IMR-90 (cell line): ENCODE data around the gene COL19A1. TPM values are rescaled to one million over a fixed set of nuclear protein-coding genes. Genes with fewer than 3 reads are reported as not detected.

Source experiments
- ATAC-seq: fragments of 200-7000 bp; cut with Tn5 transposase; 2 replicates; pipeline ENCODE4 v1.9.1; 2020; ENCODE audit warnings: low read depth, mild to moderate bottlenecking, moderate library complexity
- BruUV-seq: library from RNA; stranded (reverse); fragments of 400-500 nt; replicated peaks from 2 replicates; lab custom pipeline; 2021; lab: Mats Ljungman, UMichigan
- CTCF ChIA-PET: fragments of 300-600 bp; formaldehyde crosslinking; extraction: SDS; loops from one replicate; lab custom pipeline; 2021; ENCODE audit warnings: antibody characterized with exemption; lab: Yijun Ruan, JAX
- POLR2A ChIA-PET: fragments of 300-600 bp; sonication (Branson Sonifier 250); formaldehyde crosslinking; loops from one replicate; lab custom pipeline; 2022; ENCODE audit warnings: antibody characterized with exemption; ENCODE audit not compliant: unreplicated experiment; lab: Charles Lee
- DNase-seq: peaks from one replicate; pipeline ENCODE4 v3.0.0; 2013
- H2AFZ ChIP-seq: replicated peaks from 2 replicates; pipeline ENCODE3; 2013; ENCODE audit warnings: low read length, mild to moderate bottlenecking; ENCODE audit not compliant: poor library complexity
- H2AK5ac ChIP-seq: 2 replicates; pipeline ENCODE4 v1.6.1; 2013; ENCODE audit warnings: low read depth, low read length, inconsistent platforms
- H2AK9ac ChIP-seq: replicated peaks from 2 replicates; pipeline ENCODE3; 2013; ENCODE audit warnings: mild to moderate bottlenecking, low read depth, low read length, moderate library complexity; ENCODE audit not compliant: poor library complexity
- H2BK120ac ChIP-seq: 2 replicates; pipeline ENCODE4 v1.6.1; 2013; ENCODE audit warnings: low read depth, low read length, inconsistent platforms
- H2BK15ac ChIP-seq: 3 replicates; pipeline ENCODE4 v1.6.1; 2013; ENCODE audit warnings: low read depth, low read length, inconsistent platforms
- H2BK20ac ChIP-seq: 2 replicates; pipeline ENCODE4 v1.6.1; 2013; ENCODE audit warnings: low read depth, mild to moderate bottlenecking, inconsistent platforms, low read length, moderate library complexity
- H2BK5ac ChIP-seq: 2 replicates; pipeline ENCODE4 v1.6.1; 2013; ENCODE audit warnings: mild to moderate bottlenecking, low read depth, low read length, inconsistent platforms; ENCODE audit not compliant: poor library complexity, severe bottlenecking
- H3K14ac ChIP-seq: replicated peaks from 2 replicates; pipeline ENCODE4 v1.6.1; 2013; ENCODE audit warnings: low read depth, low read length, inconsistent platforms
- H3K18ac ChIP-seq: 2 replicates; pipeline ENCODE4 v1.6.1; 2013; ENCODE audit warnings: low read depth, low read length, control low read depth
- H3K23ac ChIP-seq: 2 replicates; pipeline ENCODE4 v1.6.1; 2013; ENCODE audit warnings: low read depth, low read length, inconsistent platforms
- H3K27ac ChIP-seq: 2 replicates; pipeline ENCODE4 v1.5.1; 2013; ENCODE audit warnings: mild to moderate bottlenecking, control low read depth, low read length; ENCODE audit not compliant: insufficient read depth
- H3K27me3 ChIP-seq: 2 replicates; pipeline ENCODE4 v1.6.1; 2013; ENCODE audit warnings: low read length; ENCODE audit not compliant: control insufficient read depth, insufficient read depth
- H3K36me3 ChIP-seq: 2 replicates; pipeline ENCODE4 v1.6.1; 2013; ENCODE audit warnings: low read length, mixed read lengths; ENCODE audit not compliant: control insufficient read depth, insufficient read depth
- H3K4ac ChIP-seq: 2 replicates; pipeline ENCODE4 v1.6.1; 2013; ENCODE audit warnings: low read depth, low read length, inconsistent platforms
- H3K4me1 ChIP-seq: 2 replicates; pipeline ENCODE4 v1.6.1; 2013; ENCODE audit warnings: low read length, mixed read lengths; ENCODE audit not compliant: control insufficient read depth, insufficient read depth
- H3K4me2 ChIP-seq: 2 replicates; pipeline ENCODE4 v1.6.1; 2013; ENCODE audit warnings: low read depth, mild to moderate bottlenecking, control low read depth, low read length, moderate library complexity
- H3K4me3 ChIP-seq: 2 replicates; pipeline ENCODE4 v1.5.1; 2013; ENCODE audit warnings: low read depth, mild to moderate bottlenecking, control low read depth, low read length, moderate library complexity; ENCODE audit not compliant: insufficient read depth
- H3K56ac ChIP-seq: 2 replicates; pipeline ENCODE4 v1.6.1; 2013; ENCODE audit warnings: low read length, inconsistent platforms; ENCODE audit not compliant: insufficient read depth; ENCODE audit errors: extremely low read depth
- H3K79me1 ChIP-seq, 2 experiments: 2 replicates each; pipeline ENCODE4 v1.6.1; 2013; ENCODE audit warnings: low read length in 2 of 2, inconsistent platforms in 1 of 2, low read depth in 1 of 2
- H3K9ac ChIP-seq: 2 replicates; pipeline ENCODE4 v1.6.1; 2013; ENCODE audit warnings: low read depth, low read length, control low read depth
- H3K9me1 ChIP-seq: 2 replicates; pipeline ENCODE4 v1.6.1; 2013; ENCODE audit warnings: low read length, inconsistent platforms; ENCODE audit not compliant: insufficient read depth
- H3K9me3 ChIP-seq: 2 replicates; pipeline ENCODE4 v1.6.1; 2013; ENCODE audit warnings: low read length; ENCODE audit not compliant: control insufficient read depth, insufficient read depth
- H4K20me1 ChIP-seq: 2 replicates; pipeline ENCODE4 v1.6.1; 2013; ENCODE audit warnings: low read length, inconsistent platforms; ENCODE audit not compliant: insufficient read depth
- H4K5ac ChIP-seq: 2 replicates; pipeline ENCODE4 v1.6.1; 2013; ENCODE audit warnings: mild to moderate bottlenecking, low read depth, low read length, control low read depth
- H4K8ac ChIP-seq, 2 experiments: 2 replicates each; pipeline ENCODE4 v1.6.1; 2013; ENCODE audit warnings: low read depth in 2 of 2, low read length in 2 of 2, control low read depth in 1 of 2, inconsistent platforms in 1 of 2
- H4K91ac ChIP-seq: 2 replicates; pipeline ENCODE4 v1.6.1; 2013; ENCODE audit warnings: low read depth, low read length, inconsistent platforms; ENCODE audit not compliant: insufficient read depth
- BHLHE40 ChIP-seq: fragments of 150-350 bp; IDR thresholded peaks from 2 replicates; pipeline ENCODE4 v1.6.1; 2016; ENCODE audit warnings: mild to moderate bottlenecking, low read depth, low read length
- CEBPB ChIP-seq: IDR thresholded peaks from 2 replicates; pipeline ENCODE4 v1.6.1; 2012; ENCODE audit warnings: low read depth, low read length, improper control_type of control experiment
- CHD1 ChIP-seq: IDR thresholded peaks from 2 replicates; pipeline ENCODE4 v1.6.1; 2012; ENCODE audit warnings: low read depth, low read length, improper control_type of control experiment
- FOS ChIP-seq: fragments of 150-350 bp; IDR thresholded peaks from 2 replicates; pipeline ENCODE4 v1.6.1; 2016; ENCODE audit warnings: low read depth, low read length
- MAFK ChIP-seq: IDR thresholded peaks from 2 replicates; pipeline ENCODE4 v1.6.1; 2012; ENCODE audit warnings: low read depth, low read length, improper control_type of control experiment
- MAZ ChIP-seq: IDR thresholded peaks from 2 replicates; pipeline ENCODE4 v1.6.1; 2012; ENCODE audit warnings: low read depth, mild to moderate bottlenecking, low read length, improper control_type of control experiment, moderate library complexity, borderline replicate concordance
- MXI1 ChIP-seq: IDR thresholded peaks from 2 replicates; pipeline ENCODE4 v1.6.1; 2012; ENCODE audit warnings: low read depth, mild to moderate bottlenecking, low read length, moderate library complexity, borderline replicate concordance
- NFE2L2 ChIP-seq: fragments of 150-350 bp; IDR thresholded peaks from 2 replicates; pipeline ENCODE4 v1.6.1; 2016; ENCODE audit warnings: low read depth, mild to moderate bottlenecking, low read length
- POLR2A ChIP-seq: IDR thresholded peaks from 2 replicates; pipeline ENCODE4 v1.6.1; 2012; ENCODE audit warnings: mild to moderate bottlenecking, low read depth, low read length
- RAD21 ChIP-seq: IDR thresholded peaks from 2 replicates; pipeline ENCODE4 v1.6.1; 2012; ENCODE audit warnings: low read length, improper control_type of control experiment
- RCOR1 ChIP-seq: IDR thresholded peaks from 2 replicates; pipeline ENCODE4 v1.6.1; 2012; ENCODE audit warnings: mild to moderate bottlenecking, low read length, improper control_type of control experiment; ENCODE audit not compliant: insufficient replicate concordance
- RFX5 ChIP-seq: IDR thresholded peaks from 2 replicates; pipeline ENCODE4 v1.8.0; 2012; ENCODE audit warnings: low read depth, mild to moderate bottlenecking, low read length, moderate library complexity
- SMC3 ChIP-seq: fragments of 150-350 bp; IDR thresholded peaks from 2 replicates; pipeline ENCODE4 v1.6.1; 2016; ENCODE audit warnings: low read depth, mild to moderate bottlenecking, antibody characterized with exemption, low read length, moderate library complexity
- WGBS, 2 experiments: methylation state at CpG; one replicate each; pipeline versions ENCODE4 v1.1.5 to v1.1.7; 2013; ENCODE audit warnings: missing lambda C conversion rate in 2 of 2; ENCODE audit not compliant: insufficient read length in 1 of 2; ENCODE audit errors: extremely low coverage in 2 of 2; 5-methylcytosine and 5-hydroxymethylcytosine counted together
- dilution Hi-C: fragments of 300-500 bp; cut with HindIII; formaldehyde crosslinking; loops from one replicate; pipeline ENCODE4 v1.14.3; 2018; ENCODE audit warnings: low sequenced_read_pairs; ENCODE audit not compliant: unreplicated experiment
- in situ Hi-C: fragments of 300-500 bp; cut with MboI; formaldehyde crosslinking; loops from 3 replicates; pipeline ENCODE4 v1.14.3; 2019; ENCODE audit warnings: low sequenced_read_pairs, inconsistent platforms, mixed read lengths
- intact Hi-C: fragments of 100-400 bp; cut with micrococcal nuclease; formaldehyde crosslinking; loops from 2 replicates; pipeline ENCODE4 v1.10.0; 2022
- polyA plus RNA-seq, 3 experiments: library from polyadenylated mRNA; depleted of rRNA; stranded (reverse); fragments of >200 nt; gene quantifications; 2 replicates each; pipeline ENCODE4 v1.2.3, GENCODE V29; 2012; ENCODE audit warnings: low replicate concordance in 1 of 3
- total RNA-seq: library from RNA; depleted of rRNA; stranded (reverse); fragments of >200 nt; gene quantifications from 2 replicates; pipeline ENCODE4 v1.2.3, GENCODE V29; 2012
- TF ChIP-seq, protein P1 (sequence below): conservative IDR thresholded peaks from 2 replicates; pipeline ENCODE4 v1.5.1; 2012; ENCODE audit warnings: mild to moderate bottlenecking, low read depth, low read length, improper control_type of control experiment
- TF ChIP-seq, protein P2 (sequence below): fragments of 150-350 bp; IDR thresholded peaks from 2 replicates; pipeline ENCODE4 v1.6.1; 2016; ENCODE audit warnings: low read depth, mild to moderate bottlenecking, low read length, moderate library complexity, borderline replicate concordance
- TF ChIP-seq, protein P3 (sequence below): fragments of 150-350 bp; IDR thresholded peaks from 2 replicates; pipeline ENCODE4 v1.6.1; 2017; ENCODE audit warnings: mild to moderate bottlenecking, antibody characterized with exemption, low read length, low read depth

The COL19A1 gene
- total and polyA plus RNA-seq, 2 of the 4 experiments (the other 2 are of a cell fraction): under 0.01 TPM; not detected in 1

DNA sequence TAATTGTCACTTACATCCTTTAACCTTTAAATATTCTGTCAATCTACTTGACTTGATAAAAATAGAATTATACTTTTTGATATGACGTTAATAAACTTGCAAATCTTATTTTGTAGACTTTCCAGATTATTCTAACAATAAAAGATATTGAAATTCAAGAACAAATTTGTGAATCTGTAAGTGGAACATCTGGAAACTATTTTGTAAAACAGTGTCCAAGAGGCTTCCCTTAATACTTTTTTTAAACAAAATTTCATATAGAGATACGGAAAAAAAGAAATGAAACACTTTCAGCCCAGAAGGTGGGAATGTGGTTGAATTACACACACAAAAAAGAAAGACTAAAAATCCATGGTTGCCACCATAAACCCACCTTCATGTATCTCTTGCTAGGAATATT is 174.4 kb downstream of the COL19A1 start:
- Histone ChIP-seq H2BK20ac (no peak overlapping the region), H3K4me1 (no peaks in the 10 kb centered on the region), H2BK15ac (no peak overlapping the region), H3K9me3 (no peaks in the 10 kb centered on the region), H2AK9ac (no peak overlapping the region), H3K14ac (no peak overlapping the region), H2BK120ac (no peak overlapping the region), H2AK5ac (no peak overlapping the region), H3K9me1 (no peaks in the 10 kb centered on the region), H4K8ac (no peak overlapping the region), H4K20me1 (no peaks in the 10 kb centered on the region), H4K5ac (no peak overlapping the region), H3K23ac (no peak overlapping the region), H3K36me3 (no peaks in the 10 kb centered on the region), H3K18ac (no peak overlapping the region), H3K4ac (no peak overlapping the region), H2BK5ac (no peak overlapping the region), H3K27me3 (no peaks in the 10 kb centered on the region), H3K79me1 (no peaks in the 10 kb centered on the region), H3K9ac (no peak overlapping the region), H4K91ac (no peak overlapping the region), H3K4me3 (no peak overlapping the region), H2AFZ (no peak overlapping the region), H3K27ac (no peak overlapping the region), H3K4me2 (no peak overlapping the region), H3K56ac (no peak overlapping the region)
- dilution Hi-C loops (no loop called here), intact Hi-C loops (no loop called here), in situ Hi-C loops (no loop called here)
- WGBS, 2 experiments: no CpG with 5 or more reads among the region's 2 CpGs
- no peak for ATAC-seq
- no TSS peak for BruUV-seq
- CTCF ChIA-PET: no interaction called here
- no peak for DNase-seq
- POLR2A ChIA-PET: no interaction called here
- TF ChIP-seq FOS (no peak), MXI1 (no peak), RCOR1 (no peak), POLR2A (no peak), CHD1 (no peak), CEBPB (no peak), MAFK (no peak), NFE2L2 (no peak), BHLHE40 (no peak), SMC3 (no peak), RAD21 (no peak), MAZ (no peak), RFX5 (no peak)
- TF ChIP-seq, protein P1, sequence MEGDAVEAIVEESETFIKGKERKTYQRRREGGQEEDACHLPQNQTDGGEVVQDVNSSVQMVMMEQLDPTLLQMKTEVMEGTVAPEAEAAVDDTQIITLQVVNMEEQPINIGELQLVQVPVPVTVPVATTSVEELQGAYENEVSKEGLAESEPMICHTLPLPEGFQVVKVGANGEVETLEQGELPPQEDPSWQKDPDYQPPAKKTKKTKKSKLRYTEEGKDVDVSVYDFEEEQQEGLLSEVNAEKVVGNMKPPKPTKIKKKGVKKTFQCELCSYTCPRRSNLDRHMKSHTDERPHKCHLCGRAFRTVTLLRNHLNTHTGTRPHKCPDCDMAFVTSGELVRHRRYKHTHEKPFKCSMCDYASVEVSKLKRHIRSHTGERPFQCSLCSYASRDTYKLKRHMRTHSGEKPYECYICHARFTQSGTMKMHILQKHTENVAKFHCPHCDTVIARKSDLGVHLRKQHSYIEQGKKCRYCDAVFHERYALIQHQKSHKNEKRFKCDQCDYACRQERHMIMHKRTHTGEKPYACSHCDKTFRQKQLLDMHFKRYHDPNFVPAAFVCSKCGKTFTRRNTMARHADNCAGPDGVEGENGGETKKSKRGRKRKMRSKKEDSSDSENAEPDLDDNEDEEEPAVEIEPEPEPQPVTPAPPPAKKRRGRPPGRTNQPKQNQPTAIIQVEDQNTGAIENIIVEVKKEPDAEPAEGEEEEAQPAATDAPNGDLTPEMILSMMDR: no peak
- TF ChIP-seq, protein P2, sequence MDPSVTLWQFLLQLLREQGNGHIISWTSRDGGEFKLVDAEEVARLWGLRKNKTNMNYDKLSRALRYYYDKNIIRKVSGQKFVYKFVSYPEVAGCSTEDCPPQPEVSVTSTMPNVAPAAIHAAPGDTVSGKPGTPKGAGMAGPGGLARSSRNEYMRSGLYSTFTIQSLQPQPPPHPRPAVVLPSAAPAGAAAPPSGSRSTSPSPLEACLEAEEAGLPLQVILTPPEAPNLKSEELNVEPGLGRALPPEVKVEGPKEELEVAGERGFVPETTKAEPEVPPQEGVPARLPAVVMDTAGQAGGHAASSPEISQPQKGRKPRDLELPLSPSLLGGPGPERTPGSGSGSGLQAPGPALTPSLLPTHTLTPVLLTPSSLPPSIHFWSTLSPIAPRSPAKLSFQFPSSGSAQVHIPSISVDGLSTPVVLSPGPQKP: no peak
- TF ChIP-seq, protein P3, sequence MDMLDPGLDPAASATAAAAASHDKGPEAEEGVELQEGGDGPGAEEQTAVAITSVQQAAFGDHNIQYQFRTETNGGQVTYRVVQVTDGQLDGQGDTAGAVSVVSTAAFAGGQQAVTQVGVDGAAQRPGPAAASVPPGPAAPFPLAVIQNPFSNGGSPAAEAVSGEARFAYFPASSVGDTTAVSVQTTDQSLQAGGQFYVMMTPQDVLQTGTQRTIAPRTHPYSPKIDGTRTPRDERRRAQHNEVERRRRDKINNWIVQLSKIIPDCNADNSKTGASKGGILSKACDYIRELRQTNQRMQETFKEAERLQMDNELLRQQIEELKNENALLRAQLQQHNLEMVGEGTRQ: no peak
